GM19452 (cell line): ENCODE measurements around the gene PRR15.

ENCODE experiments used
- ATAC-seq: cut with Tn5 transposase; IDR thresholded peaks from one replicate; pipeline ENCODE4 v1.9.1; 2021; ENCODE audit not compliant: unreplicated experiment

Gene PRR15

GRCh38 chr7:29607889-29608288, 44.3 kb downstream of the PRR15 start:
- ATAC-seq, result no peak

DNA sequence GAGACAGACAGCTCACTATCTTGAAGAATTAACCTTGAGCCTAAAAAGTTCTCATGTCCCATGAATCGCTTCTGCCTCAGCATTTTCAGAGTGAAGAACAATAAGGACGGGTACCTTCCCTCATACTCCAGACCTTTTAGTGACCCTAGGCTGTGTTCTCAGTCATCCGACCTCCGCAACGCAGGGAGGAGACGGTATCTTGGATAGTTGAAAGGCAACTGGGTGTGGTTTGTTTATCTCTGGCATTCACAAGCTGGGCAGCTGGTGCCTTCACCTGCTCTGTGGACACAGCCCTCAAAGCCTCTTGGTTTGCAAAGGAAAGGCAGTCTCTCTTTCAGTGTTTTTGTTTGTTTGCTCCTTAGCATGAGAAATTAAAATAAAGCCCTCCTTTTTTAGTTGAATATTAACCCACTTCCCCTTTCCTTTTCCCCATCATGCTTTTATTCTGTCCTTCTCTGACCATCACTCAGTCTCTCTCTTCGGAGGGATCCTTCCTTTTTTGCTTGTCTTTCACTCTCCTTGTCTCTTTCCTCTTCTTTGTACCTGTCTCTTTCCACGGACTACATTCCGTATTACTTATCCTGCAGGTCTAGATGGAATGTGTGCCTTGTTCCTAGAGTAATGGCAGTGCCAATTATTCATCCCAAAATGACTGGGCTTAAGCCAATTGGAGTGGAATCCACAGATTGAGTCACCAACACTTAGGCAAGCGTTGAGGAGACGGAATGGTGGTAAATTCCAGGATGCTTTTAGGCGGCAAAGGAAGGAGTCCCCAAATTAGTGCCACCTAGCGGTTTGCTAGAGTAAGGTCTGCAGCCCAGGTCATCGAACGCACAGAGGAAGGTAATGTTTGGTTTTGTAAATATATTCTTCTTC, 45.8 kb downstream of the PRR15 start:
- no peak for ATAC-seq

DNA sequence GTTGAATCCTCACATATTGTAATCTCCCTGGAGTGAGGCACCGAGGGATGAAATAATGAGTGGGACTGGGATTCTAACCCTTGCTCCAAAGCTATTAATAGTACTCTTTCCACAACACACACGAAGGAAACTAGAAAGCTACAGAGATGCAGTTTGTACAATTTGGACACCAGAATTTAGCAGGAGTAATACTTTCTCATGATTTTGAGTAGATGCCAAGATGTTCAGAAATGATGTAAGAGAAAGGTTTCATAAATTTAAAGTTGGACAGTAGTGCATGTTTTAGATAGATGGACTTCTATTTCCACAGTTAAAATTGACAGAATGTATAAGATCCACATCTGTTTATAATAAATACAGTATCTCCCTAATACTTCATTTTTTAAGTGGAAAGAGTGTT, 46.5 kb downstream of the PRR15 start:
- no peak for ATAC-seq

GRCh38 chr7:29611941-29612544, 48.4 kb downstream of the PRR15 start:
- ATAC-seq, result no peak

- ATAC-seq, result no peak
These were observed 49.0 kb downstream of the PRR15 start for GRCh38 chr7:29612596-29612995.

DNA sequence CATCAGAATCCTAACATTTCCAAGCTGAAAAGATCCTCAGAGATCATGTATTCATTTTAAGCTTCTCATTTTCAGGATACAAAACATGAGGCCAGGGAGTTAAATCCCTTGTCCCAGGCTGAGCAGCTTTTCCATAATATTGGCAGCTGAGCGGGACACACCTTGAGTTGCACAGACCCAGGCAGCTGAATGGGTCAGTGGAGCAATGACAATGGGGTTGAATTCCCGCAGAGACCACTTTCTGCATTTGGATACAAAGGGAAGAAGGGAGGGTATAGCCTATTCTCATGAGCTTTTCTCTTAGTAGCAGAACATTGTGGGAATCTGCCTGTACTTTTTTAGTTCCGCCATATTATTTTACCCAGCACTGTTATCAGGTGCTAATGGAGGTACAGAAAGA, 49.5 kb downstream of the PRR15 start:
- no peak for ATAC-seq

DNA sequence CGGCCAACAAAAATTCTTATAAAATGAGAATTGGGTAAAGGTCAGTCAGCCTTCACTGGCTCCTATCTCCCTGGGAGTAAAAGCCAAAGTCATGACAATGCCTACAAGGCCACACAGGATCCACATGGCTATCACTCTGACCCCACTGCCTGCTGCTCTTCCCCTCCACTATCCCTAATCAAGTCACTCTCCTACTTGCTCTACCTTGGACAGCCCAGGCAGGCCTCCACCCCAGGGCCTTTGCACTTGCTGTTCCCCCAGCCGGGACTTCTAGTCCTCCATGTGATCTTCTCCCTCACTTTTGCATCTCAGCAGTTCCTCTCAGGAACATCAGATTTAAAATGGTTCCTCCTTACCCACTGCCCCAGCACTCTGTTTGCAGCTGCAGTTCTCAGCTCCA, 50.6 kb downstream of the PRR15 start:
- no peak for ATAC-seq
